ENCODE data around the gene FOXS1. TPM values are rescaled to one million over a fixed set of nuclear protein-coding genes. Genes with fewer than 3 reads are reported as not detected.

Gene FOXS1
- total RNA-seq, 1 experiment from 2014 or later, result 0.22 TPM

- Histone ChIP-seq H3T11ph (ENCODE audit: low read length) (no peak overlapping the region), H3K27me3 (ENCODE audit: insufficient read depth, low read length) (no peaks in the 10 kb centered on the region), H3K4me1 (ENCODE audit: insufficient read depth, low read length) (peaks cover 2% of the 10 kb centered on the region; the same call in 1 of the 2 replicates), H4K8ac (replicated peaks; ENCODE audit: insufficient read length, low read depth, low read length) (no peak overlapping the region), H3K9me3 (ENCODE audit: control insufficient read depth, low read depth, low read length) (no peaks in the 10 kb centered on the region), H3K79me2 (ENCODE audit: insufficient read depth, low read length) (no peaks in the 10 kb centered on the region), H2AFZ (ENCODE audit: low read length) (no peak overlapping the region), H2BK5ac (ENCODE audit: insufficient read length, low read length) (no peak overlapping the region), H3K23me2 (ENCODE audit: insufficient read length, low read depth, low read length, poor library complexity, severe bottlenecking) (peaks cover 7% of the 10 kb centered on the region), H2BK120ac (ENCODE audit: low read depth, low read length, poor library complexity, severe bottlenecking) (no peak overlapping the region), H3K9ac (ENCODE audit: extremely low read depth, insufficient read length, low read length) (no peak overlapping the region), H3K18ac (ENCODE audit: insufficient read length, low read depth, low read length) (no peak overlapping the region), H4K20me1 (ENCODE audit: control insufficient read depth, insufficient read depth, insufficient read length) (no peaks in the 10 kb centered on the region), H3K23ac (ENCODE audit: insufficient read length, low read depth, low read length) (no peak overlapping the region), H2AK5ac (ENCODE audit: insufficient read length, low read length) (no peak overlapping the region), H3K79me1 (ENCODE audit: insufficient read depth, low read depth, low read length, poor library complexity, severe bottlenecking) (no peaks in the 10 kb centered on the region), H2BK20ac (ENCODE audit: low read depth, low read length, poor library complexity, severe bottlenecking) (no peak overlapping the region), H2BK12ac (ENCODE audit: insufficient read length, low read depth, low read length) (no peak overlapping the region), H3K27ac (ENCODE audit: insufficient read length, low read depth, low read length) (no peak overlapping the region), H4K5ac (ENCODE audit: insufficient read length, low read depth, low read length) (no peak overlapping the region), H2BK15ac (ENCODE audit: low read depth, low read length) (no peak overlapping the region), H3K4ac (ENCODE audit: low read depth, low read length) (no peak overlapping the region), H3K56ac (ENCODE audit: insufficient read length, low read depth, low read length) (no peak overlapping the region), H3K14ac (ENCODE audit: insufficient read depth, low read length) (no peak overlapping the region), H3K4me2 (ENCODE audit: insufficient read depth, insufficient read length, low read length) (no peak overlapping the region), H4K91ac (ENCODE audit: insufficient read length, low read depth, low read length) (no peak overlapping the region)
- Mint-ChIP-seq H3K27ac (no peak overlapping the region), H3K27me3 (ENCODE audit: low read depth) (peaks cover 11% of the 10 kb centered on the region), H3K9me3 (no peaks in the 10 kb centered on the region), H3K36me3 (ENCODE audit: insufficient read depth in 1 of 3, low read depth in 3 of 3) (no peaks in the 10 kb centered on the region), H3K4me3 (no peak overlapping the region), H3K4me1 (peaks cover 11 to 12% of the 10 kb centered on the region in 2 experiments)
- no CpG with 5 or more reads among the region's 3 CpGs for WGBS (ENCODE audit: extremely low coverage, insufficient read length, low lambda C conversion rate)
- DNase-seq, result no peak
- no peak for TF ChIP-seq CTCF (conservative IDR thresholded peaks at IDR 0.05)
Measured at GRCh38 chr20:31856516-31856915, 11.1 kb upstream of the FOXS1 start.
